Osteoblast (primary cell): ENCODE data around the gene RERG. TPM values are rescaled to one million over a fixed set of nuclear protein-coding genes. Genes with fewer than 3 reads are reported as not detected.
"Not testable (repeated sequence)": the region's sequence is repeated elsewhere in the genome, so short reads cannot be mapped to it uniquely, and the experiment has no call there.

ENCODE experiments used
- DNase-seq: peaks from one replicate; pipeline ENCODE4 v3.0.0; 2011; ENCODE audit warnings: low spot score, mixed read lengths; ENCODE audit not compliant: insufficient read length; ENCODE audit errors: missing footprints
- H2AFZ ChIP-seq: 2 replicates; pipeline ENCODE4 v1.6.0; 2011; ENCODE audit warnings: mild to moderate bottlenecking, low read length
- H3K27ac ChIP-seq: 2 replicates; pipeline ENCODE4 v1.5.1; 2011; ENCODE audit warnings: mild to moderate bottlenecking, low read depth, low read length, moderate library complexity
- H3K27me3 ChIP-seq: 2 replicates; pipeline ENCODE4 v1.6.0; 2012; ENCODE audit warnings: mild to moderate bottlenecking, control low read depth, inconsistent platforms, low read length, moderate library complexity; ENCODE audit not compliant: insufficient read depth
- H3K36me3 ChIP-seq: 2 replicates; pipeline ENCODE4 v1.5.1; 2011; ENCODE audit warnings: mild to moderate bottlenecking, low read length, control low read depth, moderate library complexity; ENCODE audit not compliant: insufficient read depth
- H3K4me1 ChIP-seq: 2 replicates; pipeline ENCODE4 v1.5.1; 2011; ENCODE audit warnings: mild to moderate bottlenecking, low read length, control low read depth, moderate library complexity; ENCODE audit not compliant: insufficient read depth
- H3K4me2 ChIP-seq: 2 replicates; pipeline ENCODE4 v1.6.0; 2011; ENCODE audit warnings: mild to moderate bottlenecking, low read length; ENCODE audit not compliant: insufficient read depth
- H3K4me3 ChIP-seq: fragments of 200-600 bp; sonication (generic); 3 replicates; pipeline ENCODE4 v1.5.1; 2012; ENCODE audit warnings: mild to moderate bottlenecking, low read length, inconsistent platforms; ENCODE audit not compliant: insufficient read depth
- H3K79me2 ChIP-seq: 2 replicates; pipeline ENCODE4 v1.6.0; 2012; ENCODE audit warnings: mild to moderate bottlenecking, low read length, control low read depth, inconsistent platforms; ENCODE audit not compliant: insufficient read depth
- H3K9me3 ChIP-seq: 2 replicates; pipeline ENCODE4 v1.5.1; 2011; ENCODE audit warnings: low read depth, low read length, control low read depth
- H4K20me1 ChIP-seq: 2 replicates; pipeline ENCODE4 v1.6.0; 2012; ENCODE audit warnings: mild to moderate bottlenecking, low read length, control low read depth; ENCODE audit not compliant: insufficient read depth
- total RNA-seq: library from RNA; depleted of rRNA; stranded (reverse); fragments of >200 nt; gene quantifications from 2 replicates; pipeline ENCODE4 v1.2.3, GENCODE V29; 2012
- TF ChIP-seq, protein P1 (sequence below): IDR thresholded peaks from 2 replicates; pipeline ENCODE4 v1.5.1; 2011; ENCODE audit warnings: mild to moderate bottlenecking, low read depth, low read length, moderate library complexity; ENCODE audit errors: extremely low read depth

Gene RERG
- total RNA-seq, 1 donor, result not detected

DNA sequence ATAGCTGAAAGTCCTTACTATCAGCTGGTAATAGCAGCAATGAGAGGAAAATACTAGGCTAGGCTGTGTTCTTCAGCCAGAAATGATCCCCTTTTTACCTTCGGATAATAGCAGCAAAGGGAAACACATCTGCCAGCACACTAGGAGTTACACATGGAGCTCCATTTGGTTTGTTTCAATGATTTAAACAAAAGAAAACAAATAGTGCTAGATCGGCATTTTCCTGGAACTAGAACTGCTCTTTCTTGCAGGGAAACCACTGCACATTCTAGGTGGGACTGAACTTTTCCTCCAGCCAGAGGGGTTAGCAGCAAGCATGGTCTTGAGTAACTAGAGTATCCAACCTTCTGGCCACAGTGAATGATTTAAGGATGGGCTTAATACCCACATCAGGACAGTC, 130.8 kb downstream of the RERG start:
- H3K4me1 ChIP-seq, result no peaks in the 10 kb centered on the region
- H3K79me2 ChIP-seq, result no peaks in the 10 kb centered on the region
- H3K4me3 ChIP-seq, result no peak overlapping the region
- DNase-seq, result no peak
- no peaks in the 10 kb centered on the region for H4K20me1 ChIP-seq
- H3K27ac ChIP-seq, result no peak overlapping the region
- H2AFZ ChIP-seq, result no peak overlapping the region
- no peak overlapping the region for H3K4me2 ChIP-seq
- TF ChIP-seq, protein P1, sequence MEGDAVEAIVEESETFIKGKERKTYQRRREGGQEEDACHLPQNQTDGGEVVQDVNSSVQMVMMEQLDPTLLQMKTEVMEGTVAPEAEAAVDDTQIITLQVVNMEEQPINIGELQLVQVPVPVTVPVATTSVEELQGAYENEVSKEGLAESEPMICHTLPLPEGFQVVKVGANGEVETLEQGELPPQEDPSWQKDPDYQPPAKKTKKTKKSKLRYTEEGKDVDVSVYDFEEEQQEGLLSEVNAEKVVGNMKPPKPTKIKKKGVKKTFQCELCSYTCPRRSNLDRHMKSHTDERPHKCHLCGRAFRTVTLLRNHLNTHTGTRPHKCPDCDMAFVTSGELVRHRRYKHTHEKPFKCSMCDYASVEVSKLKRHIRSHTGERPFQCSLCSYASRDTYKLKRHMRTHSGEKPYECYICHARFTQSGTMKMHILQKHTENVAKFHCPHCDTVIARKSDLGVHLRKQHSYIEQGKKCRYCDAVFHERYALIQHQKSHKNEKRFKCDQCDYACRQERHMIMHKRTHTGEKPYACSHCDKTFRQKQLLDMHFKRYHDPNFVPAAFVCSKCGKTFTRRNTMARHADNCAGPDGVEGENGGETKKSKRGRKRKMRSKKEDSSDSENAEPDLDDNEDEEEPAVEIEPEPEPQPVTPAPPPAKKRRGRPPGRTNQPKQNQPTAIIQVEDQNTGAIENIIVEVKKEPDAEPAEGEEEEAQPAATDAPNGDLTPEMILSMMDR, result no peak
- H3K27me3 ChIP-seq, result no peaks in the 10 kb centered on the region
- no peaks in the 10 kb centered on the region for H3K36me3 ChIP-seq
- H3K9me3 ChIP-seq, result no peaks in the 10 kb centered on the region

DNA sequence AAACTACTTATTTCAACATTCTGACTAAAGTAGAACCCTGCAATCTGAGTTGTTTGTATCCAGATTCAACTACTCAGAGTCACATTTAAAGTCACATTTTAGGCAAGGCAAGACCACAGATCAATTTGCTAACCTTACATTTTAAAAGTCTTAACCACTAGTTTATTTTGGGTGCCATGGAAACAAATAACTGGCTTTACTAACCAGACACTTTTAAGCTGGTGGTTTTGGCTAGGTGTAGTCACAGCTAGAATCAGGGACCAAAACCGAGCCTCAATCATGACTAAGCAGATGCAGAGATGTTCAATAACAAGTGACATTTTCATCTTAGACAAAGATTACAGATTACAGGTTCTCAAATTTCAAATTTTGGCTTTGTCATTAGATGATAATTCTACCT, 133.1 kb downstream of the RERG start:
- Histone ChIP-seq H3K27ac (no peak overlapping the region), H3K79me2 (no peaks in the 10 kb centered on the region), H4K20me1 (no peaks in the 10 kb centered on the region), H2AFZ (no peak overlapping the region), H3K9me3 (no peaks in the 10 kb centered on the region), H3K36me3 (no peaks in the 10 kb centered on the region), H3K4me2 (no peak overlapping the region), H3K4me3 (no peak overlapping the region), H3K27me3 (no peaks in the 10 kb centered on the region), H3K4me1 (no peaks in the 10 kb centered on the region)
- TF ChIP-seq, protein P1, result no peak
- no peak for DNase-seq

DNA sequence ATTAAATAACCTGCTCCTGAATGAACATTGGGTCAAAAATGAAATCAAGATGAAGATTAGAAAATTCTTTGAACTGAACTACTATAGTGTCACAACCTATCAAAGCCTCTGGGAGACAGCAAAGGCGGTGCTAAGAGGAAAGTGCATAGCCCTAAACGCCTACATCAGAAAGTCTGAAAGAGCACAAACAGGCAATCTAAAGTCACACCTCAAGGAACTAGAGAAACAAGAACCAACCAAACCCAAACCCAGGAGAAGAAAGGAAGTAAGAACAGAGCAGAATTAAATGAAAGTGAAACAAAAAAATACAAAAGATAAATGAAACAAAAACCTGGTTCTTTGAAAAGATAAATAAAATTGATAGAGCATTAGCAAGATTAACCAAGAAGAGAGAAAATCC, 143.5 kb downstream of the RERG start:
- DNase-seq, H3K27me3 ChIP-seq, H3K4me2 ChIP-seq, H3K79me2 ChIP-seq, H3K27ac ChIP-seq, H3K4me1 ChIP-seq, H2AFZ ChIP-seq, H3K36me3 ChIP-seq, H3K4me3 ChIP-seq, H3K9me3 ChIP-seq, H4K20me1 ChIP-seq: not testable (repeated sequence)

DNA sequence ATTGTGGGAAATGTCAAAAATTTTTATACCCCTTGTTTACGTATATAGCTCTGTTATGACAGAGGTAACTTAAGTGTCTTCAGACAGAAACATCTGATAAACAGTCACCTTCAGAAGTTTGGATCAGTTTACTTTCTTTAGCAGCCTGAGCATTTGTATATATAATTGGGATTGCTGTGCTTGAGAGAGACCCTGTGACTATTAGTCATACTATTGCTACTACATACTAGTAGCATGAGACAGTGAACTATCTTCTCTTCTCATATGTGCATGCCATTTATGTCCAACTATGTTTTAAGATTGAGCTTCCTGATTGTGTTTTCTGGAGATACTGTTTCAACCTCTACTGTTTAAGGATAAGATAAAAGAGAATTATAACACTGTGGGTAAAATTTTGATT, 146.9 kb downstream of the RERG start:
- Histone ChIP-seq H2AFZ (no peak overlapping the region), H3K4me3 (no peak overlapping the region), H3K36me3 (no peaks in the 10 kb centered on the region), H3K27ac (no peak overlapping the region), H4K20me1 (no peaks in the 10 kb centered on the region), H3K27me3 (no peaks in the 10 kb centered on the region), H3K79me2 (no peaks in the 10 kb centered on the region), H3K4me1 (no peaks in the 10 kb centered on the region), H3K4me2 (no peak overlapping the region), H3K9me3 (no peaks in the 10 kb centered on the region)
- TF ChIP-seq, protein P1, result no peak
- no peak for DNase-seq
